NCI-H82 (cell line): ENCODE data around the gene PAIP1.
"Not testable (repeated sequence)": the region's sequence is repeated elsewhere in the genome, so short reads cannot be mapped to it uniquely, and the experiment has no call there.

ENCODE experiments used
- DNase-seq: peaks from one replicate; lab custom pipeline; 2025; lab: John Stamatoyannopoulos, UW

Gene PAIP1

GRCh38 chr5:43571237-43571636 is 14.4 kb upstream of the PAIP1 start:
- DNase-seq = no peak

GRCh38 chr5:43570450-43571158 is 13.7 kb upstream of the PAIP1 start:
- no peak for DNase-seq

GRCh38 chr5:43569236-43569746 is 12.4 kb upstream of the PAIP1 start:
- no peak for DNase-seq

GRCh38 chr5:43567967-43568366 is 11.1 kb upstream of the PAIP1 start:
- DNase-seq = no peak

- no peak for DNase-seq
These were observed 8.2 kb upstream of the PAIP1 start for GRCh38 chr5:43565043-43565442.

- no peak for DNase-seq
These were observed 7.5 kb upstream of the PAIP1 start for GRCh38 chr5:43564289-43564850.

- DNase-seq = no peak
These were observed 6.4 kb upstream of the PAIP1 start for GRCh38 chr5:43563321-43563720.

- DNase-seq = no peak
These were observed 4.5 kb upstream of the PAIP1 start for GRCh38 chr5:43561356-43561755.

- DNase-seq = no peak
These were observed 3.3 kb upstream of the PAIP1 start for GRCh38 chr5:43560128-43560527.

GRCh38 chr5:43556607-43556856 is 345 bp downstream of the PAIP1 start:
- not testable (repeated sequence) for DNase-seq

GRCh38 chr5:43555895-43556606 is 826 bp downstream of the PAIP1 start:
- peak; percentile 53 for DNase-seq

- no peak for DNase-seq
These were observed 2.4 kb downstream of the PAIP1 start for GRCh38 chr5:43554497-43554896.

GRCh38 chr5:43553381-43553780 is 3.5 kb downstream of the PAIP1 start:
- DNase-seq = peak; percentile 79

- DNase-seq = no peak
These were observed 5.1 kb downstream of the PAIP1 start for GRCh38 chr5:43551731-43552130.

- not testable (repeated sequence) for DNase-seq
These were observed 7.6 kb downstream of the PAIP1 start for GRCh38 chr5:43549272-43549671.

- no peak for DNase-seq
These were observed 8.5 kb downstream of the PAIP1 start for GRCh38 chr5:43548358-43548757.

GRCh38 chr5:43547532-43547931 is 9.3 kb downstream of the PAIP1 start:
- DNase-seq = no peak

- no peak for DNase-seq
These were observed 13.4 kb downstream of the PAIP1 start for GRCh38 chr5:43543434-43543833.

- no peak for DNase-seq
These were observed 16.1 kb downstream of the PAIP1 start for GRCh38 chr5:43540746-43541145.

GRCh38 chr5:43536972-43537371 is 19.9 kb downstream of the PAIP1 start:
- DNase-seq = no peak

- no peak for DNase-seq
These were observed 23.2 kb downstream of the PAIP1 start for GRCh38 chr5:43533646-43534045.

GRCh38 chr5:43530648-43531047 is 26.2 kb downstream of the PAIP1 start:
- DNase-seq = no peak

- no peak for DNase-seq
These were observed 33.2 kb downstream of the PAIP1 start for GRCh38 chr5:43523662-43524072.
